BE2C (cell line): ENCODE measurements around the gene SORL1.

Source experiments
- DNase-seq: peaks from one replicate; pipeline ENCODE4 v3.0.0-alpha.2; 2020
- H3K27me3 ChIP-seq: fragments of 250-450 bp; sonication (Bioruptor Pico); 2 replicates; pipeline ENCODE4 v1.5.1; 2020; ENCODE audit warnings: mild to moderate bottlenecking
- H3K36me3 ChIP-seq: fragments of 250-450 bp; sonication (Bioruptor Pico); 2 replicates; pipeline ENCODE4 v1.5.1; 2020; ENCODE audit warnings: mild to moderate bottlenecking
- H3K4me1 ChIP-seq: fragments of 250-450 bp; sonication (Bioruptor Pico); 2 replicates; pipeline ENCODE4 v1.5.1; 2020
- H3K4me3 ChIP-seq: 2 replicates; pipeline ENCODE4 v1.5.1; 2011; ENCODE audit warnings: low read depth, low read length
- H3K9me3 ChIP-seq: fragments of 250-450 bp; sonication (Bioruptor Pico); 2 replicates; pipeline ENCODE4 v1.5.1; 2020
- CTCF ChIP-seq: IDR thresholded peaks from 2 replicates; pipeline ENCODE4 v1.5.1; 2012; ENCODE audit warnings: mild to moderate bottlenecking, low read depth, low read length

The SORL1 gene

DNA sequence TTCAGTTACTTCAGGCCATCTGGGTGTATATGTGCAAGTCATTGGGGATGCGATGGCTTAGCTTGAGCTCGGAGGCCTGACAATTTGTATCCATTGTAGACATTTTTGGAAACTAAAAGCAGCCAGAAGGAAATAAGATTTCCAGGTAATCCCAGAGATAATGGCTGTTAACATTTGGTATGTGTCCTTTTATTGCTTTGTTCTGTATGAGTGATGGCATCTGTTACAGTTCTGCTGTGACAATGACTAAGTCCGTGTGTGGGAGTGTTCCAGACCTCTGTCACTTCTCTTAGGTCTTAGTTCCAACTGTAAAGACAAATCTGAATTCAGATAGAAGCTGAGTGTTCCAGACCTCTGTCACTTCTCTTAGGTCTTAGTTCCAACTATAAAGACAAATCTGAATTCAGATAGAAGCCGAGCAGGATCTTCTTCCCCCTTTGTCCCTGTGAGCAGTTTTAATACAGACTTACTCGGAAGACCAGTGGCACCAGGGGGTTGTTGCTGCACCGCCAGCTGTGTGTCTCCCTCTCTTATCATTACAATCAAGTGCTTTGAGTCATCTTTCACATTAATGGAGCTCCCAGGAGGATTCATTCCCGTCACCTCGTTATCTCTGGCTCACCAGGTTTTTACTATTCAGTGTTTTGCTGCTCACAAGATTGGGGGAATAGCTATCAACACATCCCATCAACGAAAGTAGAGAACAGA is 191.5 kb downstream of the SORL1 start:
- Histone ChIP-seq H3K4me3 (no peak overlapping the region), H3K4me1 (peaks cover 3% of the 10 kb centered on the region; the same call in 1 of the 2 replicates), H3K9me3 (no peaks in the 10 kb centered on the region), H3K36me3 (no peaks in the 10 kb centered on the region), H3K27me3 (no peaks in the 10 kb centered on the region)
- DNase-seq: peak; percentile 14
- TF ChIP-seq CTCF: no peak

DNA sequence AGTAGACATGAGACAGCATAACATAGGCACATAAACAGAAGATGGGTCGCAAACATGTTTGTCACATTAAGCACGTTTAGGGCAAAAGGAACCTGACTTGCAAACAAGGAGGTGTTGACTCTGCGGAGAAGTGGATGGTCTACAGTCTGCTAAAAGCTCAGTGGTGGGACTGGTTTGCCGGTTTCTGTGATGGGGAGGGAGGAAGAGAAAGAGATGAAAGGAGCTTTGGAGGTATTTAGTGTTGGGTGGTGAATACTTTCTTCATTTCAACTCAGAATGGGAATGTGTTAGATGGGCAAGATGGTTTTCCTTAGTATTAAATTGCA is 192.0 kb downstream of the SORL1 start:
- Histone ChIP-seq H3K27me3 (no peaks in the 10 kb centered on the region), H3K4me1 (peaks cover 3% of the 10 kb centered on the region; the same call in 1 of the 2 replicates), H3K9me3 (no peaks in the 10 kb centered on the region), H3K4me3 (no peak overlapping the region), H3K36me3 (no peaks in the 10 kb centered on the region)
- TF ChIP-seq CTCF: no peak
- DNase-seq: no peak

- no peaks in the 10 kb centered on the region for H3K36me3 ChIP-seq
- H3K27me3 ChIP-seq: no peaks in the 10 kb centered on the region
- DNase-seq: no peak
- no peak for TF ChIP-seq CTCF
- peaks cover 3% of the 10 kb centered on the region; the same call in 1 of the 2 replicates for H3K4me1 ChIP-seq
- H3K9me3 ChIP-seq: no peaks in the 10 kb centered on the region
- H3K4me3 ChIP-seq: no peak overlapping the region
Observed at GRCh38 chr11:121645001-121645400, 192.9 kb downstream of the SORL1 start.

DNA sequence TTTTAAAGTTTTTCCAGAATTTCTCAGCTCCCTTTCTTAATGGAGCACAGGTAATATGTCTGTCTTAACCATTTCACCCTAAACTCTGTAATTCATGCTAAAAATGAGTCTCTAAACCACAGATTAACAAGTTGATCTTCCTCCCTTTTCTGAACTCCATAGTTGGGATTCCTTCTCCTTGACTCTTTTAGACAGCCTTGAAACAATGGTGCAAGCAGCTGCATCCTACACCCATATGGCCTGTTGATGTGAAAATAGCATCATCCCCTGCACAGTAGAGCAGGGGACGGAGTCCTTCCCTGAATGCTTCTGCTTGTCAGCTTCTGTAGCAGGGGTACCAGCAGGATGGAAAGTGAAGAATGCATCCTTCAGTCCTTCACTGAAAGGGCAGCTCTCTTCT is 193.5 kb downstream of the SORL1 start:
- Histone ChIP-seq H3K4me1 (peaks cover 3% of the 10 kb centered on the region; the same call in 1 of the 2 replicates), H3K27me3 (no peaks in the 10 kb centered on the region), H3K9me3 (no peaks in the 10 kb centered on the region), H3K4me3 (no peak overlapping the region), H3K36me3 (no peaks in the 10 kb centered on the region)
- no peak for TF ChIP-seq CTCF
- no peak for DNase-seq

GRCh38 chr11:121648306-121648705 is 196.2 kb downstream of the SORL1 start:
- Histone ChIP-seq H3K4me3 (no peak overlapping the region), H3K36me3 (no peaks in the 10 kb centered on the region), H3K27me3 (no peaks in the 10 kb centered on the region), H3K9me3 (no peaks in the 10 kb centered on the region), H3K4me1 (peaks cover 3% of the 10 kb centered on the region; the same call in 1 of the 2 replicates)
- no peak for DNase-seq
- peak; percentile 26 for TF ChIP-seq CTCF

- TF ChIP-seq CTCF: no peak
- no peaks in the 10 kb centered on the region for H3K27me3 ChIP-seq
Observed at GRCh38 chr11:121649798-121650197, 197.7 kb downstream of the SORL1 start.

More at GRCh38 chr11:121649798-121650197, 197.7 kb downstream of the SORL1 start:
- no peak for DNase-seq
- no peaks in the 10 kb centered on the region for H3K36me3 ChIP-seq
- no peaks in the 10 kb centered on the region for H3K9me3 ChIP-seq
- H3K4me1 ChIP-seq: no peaks in the 10 kb centered on the region
- no peak overlapping the region for H3K4me3 ChIP-seq
